ENCODE results near the gene MFSD12. TPM values are rescaled to one million over a fixed set of nuclear protein-coding genes. Genes with fewer than 3 reads are reported as not detected.

Gene MFSD12
- polyA plus RNA-seq, 1 donor, result 31.0 TPM

DNA sequence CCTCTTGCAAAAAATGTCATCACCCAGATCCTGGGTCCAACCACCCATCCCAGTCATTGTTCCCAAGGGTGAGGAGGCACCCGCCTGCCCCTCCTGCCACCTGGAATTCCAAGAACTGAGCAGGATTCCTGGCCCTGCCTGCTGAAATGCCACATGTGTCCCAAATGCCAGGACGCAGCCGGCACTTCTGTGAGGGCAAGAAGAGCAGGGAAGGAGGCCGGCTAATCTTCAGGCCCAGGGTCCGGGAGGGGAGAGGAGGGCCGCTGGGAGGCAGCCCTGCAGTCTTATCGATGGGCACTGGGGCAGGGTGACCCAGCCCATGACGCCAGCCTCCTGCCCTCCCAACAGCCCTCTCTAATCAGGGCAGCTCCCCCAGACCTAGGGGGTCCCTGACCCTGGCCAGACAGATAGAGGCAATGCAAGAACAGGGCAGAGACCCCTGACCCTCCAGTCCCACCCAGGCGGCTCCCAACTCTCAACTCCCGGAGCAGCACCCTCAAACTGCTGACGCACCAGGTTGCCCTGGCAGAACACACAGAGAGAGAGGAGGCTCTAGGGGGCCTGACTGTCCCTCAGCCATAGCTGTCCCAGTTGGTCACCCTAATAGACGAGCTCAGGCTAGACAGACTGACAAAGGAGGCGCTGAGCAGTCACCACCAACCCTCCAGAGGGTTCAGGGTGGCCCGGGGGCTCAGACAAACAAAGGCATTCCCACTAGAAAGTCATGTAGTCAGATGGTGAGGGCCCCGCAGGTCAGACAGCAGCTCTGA lies 1.5 kb downstream of the MFSD12 start:
- DNase-seq, result no peak

DNA sequence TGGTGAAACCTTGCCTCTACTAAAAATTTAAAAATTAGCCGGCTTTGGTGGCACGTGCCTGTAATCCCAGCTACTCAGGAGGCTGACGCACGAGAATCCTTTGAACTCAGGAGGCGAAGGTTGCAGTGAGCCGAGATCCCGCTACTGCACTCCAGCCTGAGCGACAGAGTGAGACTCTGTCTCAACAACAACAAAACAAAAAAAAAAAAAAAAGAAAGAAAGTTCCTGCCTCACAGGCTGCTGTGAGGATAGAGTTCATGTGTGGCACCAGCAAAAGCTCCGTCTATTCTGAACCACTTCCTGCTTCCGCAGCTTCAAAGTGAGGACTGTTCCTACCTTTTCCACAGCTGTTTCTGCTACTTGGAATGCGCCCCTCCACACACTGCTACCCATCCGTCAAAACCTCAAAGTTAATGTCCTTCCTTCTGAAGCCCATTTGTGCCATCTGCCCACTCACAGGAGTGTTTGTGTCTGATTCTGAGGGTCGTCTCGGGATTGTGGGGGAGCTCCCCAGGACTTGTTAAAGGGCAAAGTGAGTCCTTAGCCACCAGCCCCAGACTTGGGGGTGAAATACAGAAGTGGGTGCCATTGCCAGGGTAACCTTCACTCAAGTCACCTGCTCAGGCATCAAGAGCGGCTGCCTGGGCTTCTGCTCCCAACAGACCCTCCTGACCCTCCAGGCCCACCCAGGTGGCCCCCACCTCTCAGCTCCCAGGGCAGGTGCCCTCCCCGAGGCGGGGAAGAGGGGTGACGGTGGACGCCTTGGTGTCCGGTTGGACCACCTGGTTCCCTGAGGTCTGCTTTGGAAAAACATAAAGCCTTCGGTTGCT lies 2.9 kb downstream of the MFSD12 start:
- no peak for DNase-seq

DNA sequence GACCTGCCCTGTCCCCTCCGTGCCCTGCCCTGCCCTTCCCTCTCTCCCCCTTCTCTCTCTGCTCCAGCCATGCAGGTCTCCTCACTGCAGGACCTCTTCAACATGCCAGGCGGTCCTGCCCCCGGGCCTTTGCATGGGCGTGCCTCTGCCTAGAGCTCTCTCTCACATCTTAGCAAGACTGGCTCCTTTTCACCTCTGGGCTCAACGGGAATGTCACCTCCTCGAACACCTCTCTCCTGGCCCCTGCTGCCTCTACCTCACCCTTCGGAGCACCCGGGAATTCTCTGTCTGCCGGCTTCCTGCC lies 5.6 kb downstream of the MFSD12 start:
- DNase-seq, result no peak

DNA sequence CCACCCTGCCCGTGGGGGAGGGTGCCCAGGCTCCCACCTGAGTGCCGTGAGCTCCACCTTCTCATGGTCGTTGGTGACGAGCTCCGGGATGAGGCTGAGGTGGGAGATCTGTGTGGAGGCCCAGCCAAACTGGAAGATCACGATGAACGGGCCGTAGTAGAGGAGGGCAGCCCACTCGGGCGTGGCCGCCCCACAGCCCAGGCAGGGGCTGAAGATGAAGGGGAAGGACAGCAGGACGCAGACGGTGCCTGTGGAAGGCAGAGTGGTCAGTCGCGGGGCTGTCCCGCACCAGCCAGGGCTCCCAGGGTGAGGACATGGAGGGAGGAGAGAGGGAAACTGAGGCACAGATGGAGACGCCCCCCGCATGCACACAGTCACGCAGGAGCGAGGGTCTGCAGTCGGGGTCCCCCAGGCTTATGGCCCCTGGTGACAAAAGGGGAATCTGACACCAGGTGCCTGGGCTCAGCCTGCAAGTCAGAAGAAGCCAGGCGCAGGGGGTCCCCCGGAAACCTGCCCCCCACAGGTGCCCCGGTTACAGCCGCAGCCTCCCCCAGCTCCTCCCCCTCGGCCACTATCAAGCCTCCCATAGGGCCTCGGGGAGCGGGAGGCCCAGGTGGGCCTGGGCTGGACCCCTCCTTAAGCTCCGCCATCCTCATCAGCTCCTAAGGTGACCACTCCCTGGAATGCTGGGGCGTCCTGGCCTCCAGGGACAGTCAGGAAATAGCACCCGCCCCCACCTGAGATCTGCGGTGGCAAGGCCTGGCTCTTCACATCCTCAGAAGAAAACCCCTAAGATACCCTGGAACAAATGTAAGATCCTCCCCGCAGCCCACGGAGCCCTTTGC lies 6.2 kb downstream of the MFSD12 start:
- no peak for DNase-seq

DNA sequence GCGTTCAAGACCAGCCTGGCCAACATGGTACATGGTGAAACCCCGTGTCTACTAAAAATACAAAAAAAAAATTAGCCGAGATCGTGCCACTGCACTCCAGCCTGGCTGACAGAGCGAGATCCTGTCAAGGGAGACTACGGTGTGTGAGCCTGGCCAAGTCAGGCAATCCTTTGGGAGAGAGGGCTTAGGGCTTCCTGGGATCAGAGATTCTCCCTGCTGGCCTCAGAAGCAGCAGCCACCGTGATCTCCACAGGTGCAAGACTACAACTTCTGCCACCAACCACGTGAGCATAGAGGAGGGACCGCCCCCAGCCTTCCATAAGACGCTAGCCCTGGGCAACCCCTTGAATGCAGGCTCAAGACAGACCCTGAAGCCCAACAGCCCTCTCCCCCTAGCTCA lies 7.6 kb downstream of the MFSD12 start:
- no peak for DNase-seq

DNA sequence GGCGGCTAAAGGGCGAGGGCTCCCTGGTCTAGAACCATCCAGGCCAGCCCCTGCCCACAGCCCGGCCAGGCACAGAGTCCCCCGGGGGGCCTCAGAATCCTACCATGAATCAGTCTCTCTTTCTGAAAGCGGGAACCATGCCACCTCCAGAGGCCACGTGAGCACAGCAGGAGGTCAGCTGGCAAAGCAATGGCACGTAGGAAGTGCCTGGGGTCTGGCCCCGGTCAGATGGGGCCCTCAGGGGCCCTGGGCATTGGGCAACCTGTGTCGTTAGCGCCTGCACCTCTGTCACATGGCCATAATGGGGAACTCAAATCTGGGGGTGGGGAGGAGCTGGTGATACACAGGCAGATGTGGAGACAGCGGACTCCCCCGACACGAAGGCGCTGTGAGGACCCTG lies 8.8 kb downstream of the MFSD12 start:
- DNase-seq, result no peak

DNA sequence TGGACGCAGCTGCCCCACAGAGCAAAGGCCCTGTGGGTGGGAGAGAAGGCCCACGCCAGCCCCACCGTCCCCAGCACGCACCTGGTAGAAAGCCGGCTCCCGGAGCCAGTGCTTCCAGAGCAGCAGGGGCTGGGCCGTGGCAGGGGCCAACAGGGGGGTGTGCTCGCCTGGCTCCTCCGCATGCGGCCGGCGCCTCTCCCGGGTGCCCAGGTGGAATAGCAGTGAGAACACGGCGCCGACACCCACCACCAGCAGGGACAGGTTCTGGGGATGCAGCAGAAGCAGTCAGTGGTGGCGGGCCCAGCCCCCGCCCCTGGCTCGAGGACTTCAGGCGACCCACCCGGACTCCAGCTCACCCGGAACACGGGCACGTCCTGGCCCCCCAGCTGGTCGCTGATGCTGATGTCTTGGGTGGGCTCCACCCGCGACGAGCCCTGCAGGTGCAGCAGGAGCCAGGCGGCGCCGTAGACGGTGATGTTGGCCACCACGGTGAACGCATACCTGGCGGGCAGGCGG lies 9.6 kb downstream of the MFSD12 start:
- no peak for DNase-seq

DNA sequence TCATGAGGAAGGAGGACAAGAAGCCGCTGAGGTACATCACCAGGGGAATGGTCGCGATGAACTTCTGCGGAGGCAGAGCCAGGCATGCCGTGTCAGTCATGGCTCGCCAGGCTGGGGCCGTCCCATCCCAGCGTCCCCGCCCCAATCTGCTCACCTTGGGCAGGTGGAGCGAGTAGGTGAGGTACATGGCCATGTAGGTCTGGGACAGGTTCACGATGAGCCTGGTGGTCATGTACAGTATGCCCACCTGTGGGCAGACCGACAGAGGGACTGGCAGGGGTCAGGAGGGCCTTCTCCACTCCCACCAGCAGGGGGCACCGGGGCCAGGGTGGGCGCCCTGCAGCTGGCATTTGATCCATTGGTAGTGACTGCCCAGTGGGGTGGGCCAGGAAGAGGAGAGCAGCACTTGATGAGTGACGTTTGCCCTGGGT lies 10.1 kb downstream of the MFSD12 start:
- DNase-seq, result no peak

DNA sequence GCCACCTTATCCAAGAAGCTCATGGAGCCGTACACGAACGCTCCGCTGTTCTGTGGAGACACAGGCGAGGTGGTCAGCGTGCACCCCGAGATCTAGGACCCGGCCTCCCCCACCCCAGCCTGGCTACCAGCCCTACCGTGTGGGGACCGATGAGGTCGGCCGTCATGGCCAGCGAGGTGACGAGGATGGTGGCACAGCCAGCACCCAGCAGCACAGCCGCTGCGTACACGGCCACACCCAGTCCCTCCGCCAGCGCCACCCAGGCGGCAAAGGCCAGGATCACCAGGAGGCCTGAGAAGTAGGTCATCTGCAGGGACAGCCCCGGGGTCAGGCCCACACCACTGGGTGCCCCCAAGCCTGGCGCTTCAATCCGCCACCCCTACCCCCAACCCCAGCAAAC lies 11.3 kb downstream of the MFSD12 start:
- no peak for DNase-seq

DNA sequence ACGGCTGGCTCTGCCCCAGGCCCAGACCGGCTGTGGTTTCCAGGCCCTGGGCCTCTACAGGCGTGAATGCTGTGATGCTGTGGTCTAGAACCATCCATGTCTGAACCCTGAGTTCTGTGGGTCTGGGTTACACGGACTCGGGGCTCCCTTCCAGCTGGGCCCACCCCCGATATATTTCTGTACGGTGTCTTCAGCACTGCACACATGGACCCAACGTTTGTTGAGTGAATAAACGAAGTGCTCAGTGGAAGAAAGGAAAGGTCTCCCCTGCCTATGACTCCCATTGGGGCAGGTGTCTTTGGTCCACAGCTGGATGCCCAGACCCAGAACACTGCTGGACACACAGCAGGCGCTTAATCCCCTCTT lies 11.7 kb downstream of the MFSD12 start:
- DNase-seq, result no peak

DNA sequence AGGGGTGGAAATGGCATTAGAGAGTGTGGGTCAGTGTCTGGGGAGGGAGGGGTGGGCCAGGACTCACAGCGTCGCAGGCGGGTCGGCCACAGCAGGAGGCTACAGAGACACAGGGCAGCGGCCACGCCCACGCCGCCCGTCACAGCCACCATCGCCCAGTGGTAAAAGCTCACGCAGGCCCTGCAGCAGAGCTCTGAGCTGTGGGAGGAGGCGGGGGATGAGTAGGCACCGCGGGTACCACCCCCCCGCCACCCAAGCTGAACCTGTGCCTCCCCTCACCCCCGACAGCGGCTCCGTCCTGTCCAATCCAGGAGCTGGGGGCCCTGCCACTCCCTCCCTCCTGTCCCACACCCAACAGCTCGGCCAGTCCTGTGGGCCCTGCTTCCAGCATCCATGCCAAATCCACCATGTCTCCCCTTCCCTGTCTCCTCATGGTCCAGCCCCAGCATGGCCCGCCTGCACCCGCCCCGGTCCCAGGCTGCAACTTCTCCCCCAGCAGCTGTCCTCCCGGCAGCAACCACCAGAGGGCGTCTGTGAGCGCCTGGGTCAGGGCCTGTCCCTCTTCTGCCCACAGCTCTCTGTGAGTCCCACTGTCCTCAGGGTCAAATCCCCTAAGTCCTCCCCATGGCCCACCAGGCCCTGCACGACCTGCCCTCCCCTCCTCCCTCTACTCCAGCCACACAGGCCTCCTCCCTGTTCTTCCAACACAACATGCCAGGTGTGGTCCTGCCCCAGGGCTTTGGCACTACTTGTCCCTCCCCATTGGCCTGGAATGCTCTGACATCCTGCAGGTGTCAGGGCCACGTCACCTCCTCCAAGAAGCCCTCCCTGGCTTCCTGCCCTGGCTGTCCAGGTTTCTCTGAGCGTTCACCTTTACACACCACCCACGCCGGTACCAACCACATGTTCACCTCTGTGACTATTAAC lies 12.4 kb downstream of the MFSD12 start:
- DNase-seq, result no peak

DNA sequence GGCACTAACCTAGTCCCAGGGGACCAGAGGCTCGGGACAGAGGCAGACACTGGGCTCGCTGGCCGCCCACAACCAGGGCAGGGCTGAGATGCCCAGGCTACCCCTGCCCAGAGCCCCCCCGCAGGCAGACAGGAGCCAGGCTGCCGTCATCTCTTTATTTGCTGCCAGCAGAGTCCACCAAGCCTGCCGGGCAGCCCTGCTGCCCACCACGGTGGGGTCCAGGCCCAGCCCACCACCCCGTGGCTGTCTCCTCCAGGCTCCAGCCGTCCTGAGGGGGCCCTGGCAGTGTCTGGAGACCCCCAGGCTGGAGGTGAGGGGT lies 13.4 kb downstream of the MFSD12 start:
- no peak for DNase-seq

DNA sequence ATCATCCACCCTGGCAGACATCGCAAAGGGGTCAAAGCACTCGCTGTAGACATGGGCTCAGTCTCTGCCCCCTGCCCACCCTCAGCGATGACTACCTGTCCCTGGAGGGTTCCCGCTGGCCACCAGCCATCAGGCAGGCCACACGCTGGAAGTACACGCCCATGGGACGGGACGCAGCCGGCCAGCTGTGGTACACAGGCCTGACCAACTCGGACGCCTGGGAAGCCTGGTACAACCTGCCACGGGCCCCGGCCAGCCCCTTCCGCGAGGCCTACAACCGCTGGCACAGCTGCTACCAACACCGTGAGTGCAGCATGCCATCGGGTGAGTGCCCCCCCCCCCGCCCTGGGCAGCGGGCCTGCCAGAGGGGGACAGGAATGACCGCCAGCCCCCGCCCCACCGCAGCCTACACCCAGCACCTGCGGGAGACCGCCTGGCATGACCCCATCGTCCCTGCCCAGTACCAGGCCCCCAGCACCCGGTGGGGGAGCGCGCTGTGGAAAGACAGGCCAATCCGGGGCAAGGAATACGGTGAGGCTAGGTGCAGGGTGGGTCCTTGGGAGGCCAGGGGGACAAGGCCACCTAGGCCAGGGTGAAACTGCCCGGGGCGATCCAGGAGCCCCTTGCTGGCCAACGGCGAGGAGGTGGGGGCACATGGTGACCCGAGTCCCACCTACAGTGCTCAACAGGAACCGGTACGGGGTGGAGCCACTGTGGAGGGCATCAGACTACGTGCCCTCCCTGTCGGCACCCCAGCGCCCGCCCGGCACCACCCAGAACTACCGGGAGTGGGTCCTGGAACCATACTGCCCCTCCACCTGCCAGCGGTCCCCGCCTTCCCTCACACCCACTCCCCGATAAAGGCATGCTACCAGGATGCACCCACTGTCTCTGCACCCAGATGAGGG lies 14.0 kb downstream of the MFSD12 start:
- DNase-seq, result no peak

DNA sequence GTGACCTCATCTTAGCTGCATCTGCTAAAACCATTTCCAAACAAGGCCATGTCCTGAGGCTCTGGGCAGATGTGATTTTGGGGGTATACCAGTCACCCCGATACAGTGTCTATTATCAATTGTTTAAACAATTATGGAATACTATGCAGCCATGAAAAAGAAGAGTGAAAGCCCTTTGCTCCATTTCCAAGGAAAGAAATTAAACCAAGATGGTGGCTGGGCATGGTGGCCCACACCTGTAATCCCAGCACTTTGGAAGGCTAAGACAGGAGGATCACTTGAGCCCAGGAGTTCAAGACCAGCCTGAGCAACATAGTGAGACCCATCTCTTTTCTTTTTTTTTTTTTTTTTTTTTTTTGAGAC lies 17.6 kb downstream of the MFSD12 start:
- DNase-seq, result no peak

DNA sequence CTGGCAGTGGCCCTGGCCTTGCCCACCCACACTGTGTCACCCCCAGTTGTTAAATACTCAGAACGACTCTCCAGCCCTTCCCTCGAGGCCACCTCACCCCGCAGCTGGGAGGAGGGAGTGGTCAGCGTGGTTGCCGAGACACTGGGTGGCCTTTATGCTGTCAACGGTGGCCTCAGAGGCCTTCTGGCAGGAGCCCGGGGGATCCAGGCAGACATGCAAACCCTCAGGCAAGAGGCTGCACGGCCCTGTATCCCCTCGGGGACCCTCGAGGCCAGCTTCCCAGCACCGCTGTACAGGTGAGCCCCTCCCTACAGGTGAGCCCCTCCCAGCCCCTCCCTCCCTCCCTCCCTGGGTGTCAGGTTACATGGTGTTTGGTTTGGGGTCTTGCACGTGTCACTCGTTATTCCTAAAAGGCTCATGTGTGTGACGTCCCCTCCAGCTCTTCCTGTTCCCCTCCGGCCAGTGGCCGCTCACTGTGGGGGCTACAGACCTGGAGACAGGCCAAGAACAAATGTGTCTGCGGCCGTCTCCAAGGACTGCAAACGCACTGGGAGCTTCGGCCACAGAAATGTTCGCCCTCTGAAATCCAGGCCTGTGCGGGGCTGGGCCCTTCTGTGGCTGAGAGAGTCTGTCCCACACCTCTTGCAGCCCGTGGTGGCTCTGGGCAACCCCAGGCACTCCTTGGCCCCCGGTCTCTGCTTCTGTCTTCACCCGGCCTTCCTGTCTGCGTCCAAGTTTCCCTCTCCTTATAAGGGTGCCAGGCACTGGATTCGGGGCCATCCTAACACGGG lies 18.2 kb downstream of the MFSD12 start, which contains the start of gene TEKTIP1:
TEKTIP1 (plus strand) TSS at position 210 of the 791 bp plus-strand sequence; CDS start at position 214, 4 bp downstream.
- no peak for DNase-seq

DNA sequence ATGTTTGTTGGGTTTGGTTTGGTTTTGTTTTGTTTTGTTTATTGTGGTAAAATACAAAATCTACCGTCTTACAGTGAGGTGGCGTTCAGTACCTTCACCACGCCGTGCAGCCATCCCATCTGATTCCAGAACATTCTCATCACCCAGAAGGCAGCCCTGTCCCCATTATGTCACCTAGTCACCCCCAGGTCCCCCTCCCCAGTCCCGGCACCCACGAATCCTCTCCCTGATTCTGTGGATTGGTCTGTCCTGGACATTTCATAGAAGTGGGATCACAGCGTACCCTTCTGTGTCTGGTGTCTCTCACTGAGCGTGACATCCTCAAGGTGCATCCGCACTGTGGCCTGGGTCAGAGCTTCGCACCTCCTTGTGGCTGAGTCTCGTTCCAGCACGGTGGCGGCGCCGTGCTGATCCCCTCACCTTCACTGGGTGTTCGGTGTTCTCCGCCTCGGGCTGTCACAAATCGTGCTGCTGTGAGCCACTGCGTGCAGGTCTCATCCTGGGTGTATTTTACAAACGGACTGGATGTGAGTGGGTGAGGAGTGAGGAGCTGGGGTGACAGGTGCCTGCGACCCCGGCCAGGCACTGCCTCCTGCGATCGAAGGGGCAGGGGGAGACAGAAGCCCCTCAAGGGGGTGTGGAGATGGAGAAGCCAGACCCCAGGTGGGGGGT lies 19.0 kb downstream of the MFSD12 start:
- DNase-seq, result no peak

DNA sequence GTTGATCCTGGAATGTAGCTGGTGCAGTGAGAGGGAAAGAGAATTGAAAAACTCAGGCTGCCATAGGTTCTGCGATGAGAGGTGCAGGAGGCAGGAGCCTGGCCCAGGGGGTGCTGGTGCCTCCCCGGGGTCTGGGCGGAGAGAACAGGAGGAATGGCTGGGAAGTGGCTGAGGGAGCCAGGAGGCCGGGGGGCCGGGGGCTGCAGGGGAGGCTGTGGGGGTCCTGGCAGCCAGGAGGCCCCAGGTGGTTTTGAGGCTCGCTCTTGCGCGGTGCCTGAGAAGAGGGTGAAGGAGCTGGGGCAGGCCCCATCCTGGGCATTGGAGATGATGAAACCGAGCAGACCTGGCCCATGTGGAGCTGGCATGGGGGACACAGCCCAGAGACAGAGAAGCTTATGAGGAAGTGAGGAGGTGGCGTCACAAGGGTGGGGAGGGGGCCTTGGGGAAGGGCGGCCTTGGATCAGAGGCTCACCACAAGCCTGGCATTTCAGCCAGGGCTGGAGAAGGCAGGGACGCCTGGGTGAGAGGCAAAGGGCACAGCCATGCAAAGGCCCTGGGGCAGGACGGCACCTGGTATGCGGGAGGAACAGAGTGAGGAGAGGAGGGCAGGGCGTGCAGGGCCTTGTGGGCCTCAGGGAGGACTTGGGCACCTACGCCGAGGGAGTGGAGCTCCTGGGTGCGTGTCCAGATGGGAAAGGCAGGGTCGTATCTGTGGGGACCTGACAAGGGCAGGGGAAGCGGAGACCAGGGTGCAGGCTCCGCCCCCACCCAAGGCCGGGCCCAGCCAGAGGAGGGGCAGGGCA lies 19.7 kb downstream of the MFSD12 start:
- no peak for DNase-seq

DNA sequence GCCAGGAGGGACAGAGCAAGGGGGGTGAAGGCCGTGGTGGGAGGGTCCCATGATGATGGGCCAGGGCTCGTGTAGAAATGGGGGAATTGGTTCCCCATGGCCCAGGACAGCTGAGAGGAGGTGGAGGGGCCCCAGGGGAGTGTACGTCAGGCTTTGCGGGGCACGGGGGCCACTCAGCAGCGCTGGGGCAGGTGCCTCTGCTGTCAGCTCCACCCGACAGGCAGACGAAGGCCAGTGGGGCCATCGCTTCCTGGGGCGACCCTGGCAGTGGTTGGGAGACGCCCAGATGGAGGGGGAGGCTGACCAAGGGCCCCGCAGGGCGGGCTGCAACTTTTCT lies 20.3 kb downstream of the MFSD12 start:
- no peak for DNase-seq

Data from hindlimb muscle (tissue), 1 donor.